Suprapubic skin (tissue), 3 donors: Measurements from ENCODE around the gene MFSD1.

ENCODE experiments used
- EP300 ChIP-seq: sonication (generic); formaldehyde crosslinking; IDR thresholded peaks from one replicate; pipeline ENCODE4 v1.6.1; 2017; ENCODE audit warnings: antibody characterized with exemption
- POLR2A ChIP-seq, 2 donors: fragments of 450-650 bp; IDR thresholded peaks; one replicate each; pipeline ENCODE4 v1.6.1; 2017; ENCODE audit warnings: antibody characterized with exemption in 2 of 2, mild to moderate bottlenecking in 2 of 2, moderate library complexity in 2 of 2
- TF ChIP-seq, protein P1 (sequence below), 2 donors: fragments of 200-600 bp in 1 of 2; fragments of 450-650 bp in 1 of 2; sonication (generic) in 1 of 2; IDR thresholded peaks; one replicate each; pipeline ENCODE4 v1.5.1; 2016 to 2019; ENCODE audit warnings: antibody characterized with exemption in 2 of 2, mild to moderate bottlenecking in 1 of 2, moderate library complexity in 1 of 2

DNA sequence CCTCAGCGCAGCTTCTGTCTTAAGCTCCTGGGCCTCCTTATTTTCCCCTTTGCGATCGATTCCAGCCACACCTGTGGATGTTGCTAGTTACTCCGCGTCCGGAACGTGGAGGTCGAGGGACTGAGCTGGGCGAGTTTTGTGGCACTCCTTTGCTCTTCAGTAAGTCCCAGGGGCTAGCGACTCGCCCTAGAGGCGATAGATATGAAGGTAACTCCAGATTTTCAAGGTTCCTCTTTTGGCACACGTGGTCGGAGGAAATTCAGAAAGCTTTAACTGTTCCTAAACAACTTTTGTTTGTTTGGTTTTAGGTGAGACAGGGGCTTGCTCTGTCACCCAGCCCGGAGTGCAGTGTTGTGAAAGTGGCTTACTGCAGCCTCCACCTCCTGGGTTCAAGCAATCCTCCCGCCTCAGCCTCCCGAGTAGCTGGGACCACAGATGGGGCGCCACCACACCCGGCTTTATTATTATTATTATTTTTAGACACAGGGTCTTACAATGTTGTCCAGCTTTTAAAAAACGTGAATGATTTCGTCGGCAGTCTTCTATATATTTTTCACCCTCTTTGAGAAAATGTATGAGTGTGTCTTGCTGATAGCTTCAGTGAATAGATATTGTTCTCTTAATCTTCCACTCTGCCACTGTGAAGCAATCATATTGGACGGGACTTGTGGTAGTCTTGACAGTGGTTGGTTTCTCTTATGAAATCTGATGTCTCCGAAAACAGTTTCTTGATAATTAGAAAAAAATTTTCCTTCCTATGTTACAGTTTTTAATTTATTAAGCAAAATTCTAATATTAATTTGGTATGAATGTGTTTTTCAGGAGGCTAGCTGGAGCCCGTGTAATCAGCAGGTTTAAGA is 785 bp downstream of the MFSD1 start:
- TF ChIP-seq EP300 = no peak
- TF ChIP-seq, protein P1, sequence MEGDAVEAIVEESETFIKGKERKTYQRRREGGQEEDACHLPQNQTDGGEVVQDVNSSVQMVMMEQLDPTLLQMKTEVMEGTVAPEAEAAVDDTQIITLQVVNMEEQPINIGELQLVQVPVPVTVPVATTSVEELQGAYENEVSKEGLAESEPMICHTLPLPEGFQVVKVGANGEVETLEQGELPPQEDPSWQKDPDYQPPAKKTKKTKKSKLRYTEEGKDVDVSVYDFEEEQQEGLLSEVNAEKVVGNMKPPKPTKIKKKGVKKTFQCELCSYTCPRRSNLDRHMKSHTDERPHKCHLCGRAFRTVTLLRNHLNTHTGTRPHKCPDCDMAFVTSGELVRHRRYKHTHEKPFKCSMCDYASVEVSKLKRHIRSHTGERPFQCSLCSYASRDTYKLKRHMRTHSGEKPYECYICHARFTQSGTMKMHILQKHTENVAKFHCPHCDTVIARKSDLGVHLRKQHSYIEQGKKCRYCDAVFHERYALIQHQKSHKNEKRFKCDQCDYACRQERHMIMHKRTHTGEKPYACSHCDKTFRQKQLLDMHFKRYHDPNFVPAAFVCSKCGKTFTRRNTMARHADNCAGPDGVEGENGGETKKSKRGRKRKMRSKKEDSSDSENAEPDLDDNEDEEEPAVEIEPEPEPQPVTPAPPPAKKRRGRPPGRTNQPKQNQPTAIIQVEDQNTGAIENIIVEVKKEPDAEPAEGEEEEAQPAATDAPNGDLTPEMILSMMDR (IDR thresholded peaks at IDR 0.05) = no peak
- TF ChIP-seq POLR2A (IDR thresholded peaks at IDR 0.05) = no peak
